MM.1S (cell line): ENCODE data around the gene HSBP1.

Experiments used
- EZH2 ChIP-seq: fragments of 300-600 bp; sonication (generic); optimal IDR thresholded peaks from 2 replicates; pipeline ENCODE3; 2017; ENCODE audit warnings: low read depth, mild to moderate bottlenecking, antibody characterized with exemption, low read length, mixed read lengths
- EZH2phosphoT487 ChIP-seq: fragments of 300-600 bp; sonication (generic); IDR thresholded peaks from 2 replicates; pipeline ENCODE4 v1.6.1; 2018; ENCODE audit warnings: antibody characterized with exemption, low read length

GRCh38 chr16:83799336-83799735 is 8.4 kb upstream of the HSBP1 start:
- TF ChIP-seq EZH2phosphoT487 (no peak), EZH2 (no peak)
